IMR-90 (cell line): ENCODE results near the gene CLDN18. TPM values are rescaled to one million over a fixed set of nuclear protein-coding genes. Genes with fewer than 3 reads are reported as not detected.

Source experiments
- ATAC-seq: fragments of 200-7000 bp; cut with Tn5 transposase; 2 replicates; pipeline ENCODE4 v1.9.1; 2020; ENCODE audit warnings: low read depth, mild to moderate bottlenecking, moderate library complexity
- BruUV-seq: library from RNA; stranded (reverse); fragments of 400-500 nt; replicated peaks from 2 replicates; lab custom pipeline; 2021; lab: Mats Ljungman, UMichigan
- CTCF ChIA-PET: fragments of 300-600 bp; formaldehyde crosslinking; extraction: SDS; loops from one replicate; lab custom pipeline; 2021; ENCODE audit warnings: antibody characterized with exemption; lab: Yijun Ruan, JAX
- POLR2A ChIA-PET: fragments of 300-600 bp; sonication (Branson Sonifier 250); formaldehyde crosslinking; loops from one replicate; lab custom pipeline; 2022; ENCODE audit warnings: antibody characterized with exemption; ENCODE audit not compliant: unreplicated experiment; lab: Charles Lee
- DNase-seq: peaks from one replicate; pipeline ENCODE4 v3.0.0; 2013
- H2AFZ ChIP-seq: replicated peaks from 2 replicates; pipeline ENCODE3; 2013; ENCODE audit warnings: low read length, mild to moderate bottlenecking; ENCODE audit not compliant: poor library complexity
- H2AK5ac ChIP-seq: 2 replicates; pipeline ENCODE4 v1.6.1; 2013; ENCODE audit warnings: low read depth, low read length, inconsistent platforms
- H2AK9ac ChIP-seq: replicated peaks from 2 replicates; pipeline ENCODE3; 2013; ENCODE audit warnings: mild to moderate bottlenecking, low read depth, low read length, moderate library complexity; ENCODE audit not compliant: poor library complexity
- H2BK120ac ChIP-seq: 2 replicates; pipeline ENCODE4 v1.6.1; 2013; ENCODE audit warnings: low read depth, low read length, inconsistent platforms
- H2BK15ac ChIP-seq: 3 replicates; pipeline ENCODE4 v1.6.1; 2013; ENCODE audit warnings: low read depth, low read length, inconsistent platforms
- H2BK20ac ChIP-seq: 2 replicates; pipeline ENCODE4 v1.6.1; 2013; ENCODE audit warnings: low read depth, mild to moderate bottlenecking, inconsistent platforms, low read length, moderate library complexity
- H2BK5ac ChIP-seq: 2 replicates; pipeline ENCODE4 v1.6.1; 2013; ENCODE audit warnings: mild to moderate bottlenecking, low read depth, low read length, inconsistent platforms; ENCODE audit not compliant: poor library complexity, severe bottlenecking
- H3K14ac ChIP-seq: replicated peaks from 2 replicates; pipeline ENCODE4 v1.6.1; 2013; ENCODE audit warnings: low read depth, low read length, inconsistent platforms
- H3K18ac ChIP-seq: 2 replicates; pipeline ENCODE4 v1.6.1; 2013; ENCODE audit warnings: low read depth, low read length, control low read depth
- H3K23ac ChIP-seq: 2 replicates; pipeline ENCODE4 v1.6.1; 2013; ENCODE audit warnings: low read depth, low read length, inconsistent platforms
- H3K27ac ChIP-seq: 2 replicates; pipeline ENCODE4 v1.5.1; 2013; ENCODE audit warnings: mild to moderate bottlenecking, control low read depth, low read length; ENCODE audit not compliant: insufficient read depth
- H3K27me3 ChIP-seq: 2 replicates; pipeline ENCODE4 v1.6.1; 2013; ENCODE audit warnings: low read length; ENCODE audit not compliant: control insufficient read depth, insufficient read depth
- H3K36me3 ChIP-seq: 2 replicates; pipeline ENCODE4 v1.6.1; 2013; ENCODE audit warnings: low read length, mixed read lengths; ENCODE audit not compliant: control insufficient read depth, insufficient read depth
- H3K4ac ChIP-seq: 2 replicates; pipeline ENCODE4 v1.6.1; 2013; ENCODE audit warnings: low read depth, low read length, inconsistent platforms
- H3K4me1 ChIP-seq: 2 replicates; pipeline ENCODE4 v1.6.1; 2013; ENCODE audit warnings: low read length, mixed read lengths; ENCODE audit not compliant: control insufficient read depth, insufficient read depth
- H3K4me2 ChIP-seq: 2 replicates; pipeline ENCODE4 v1.6.1; 2013; ENCODE audit warnings: low read depth, mild to moderate bottlenecking, control low read depth, low read length, moderate library complexity
- H3K4me3 ChIP-seq: 2 replicates; pipeline ENCODE4 v1.5.1; 2013; ENCODE audit warnings: low read depth, mild to moderate bottlenecking, control low read depth, low read length, moderate library complexity; ENCODE audit not compliant: insufficient read depth
- H3K56ac ChIP-seq: 2 replicates; pipeline ENCODE4 v1.6.1; 2013; ENCODE audit warnings: low read length, inconsistent platforms; ENCODE audit not compliant: insufficient read depth; ENCODE audit errors: extremely low read depth
- H3K79me1 ChIP-seq, 2 experiments: 2 replicates each; pipeline ENCODE4 v1.6.1; 2013; ENCODE audit warnings: low read length in 2 of 2, inconsistent platforms in 1 of 2, low read depth in 1 of 2
- H3K9ac ChIP-seq: 2 replicates; pipeline ENCODE4 v1.6.1; 2013; ENCODE audit warnings: low read depth, low read length, control low read depth
- H3K9me1 ChIP-seq: 2 replicates; pipeline ENCODE4 v1.6.1; 2013; ENCODE audit warnings: low read length, inconsistent platforms; ENCODE audit not compliant: insufficient read depth
- H3K9me3 ChIP-seq: 2 replicates; pipeline ENCODE4 v1.6.1; 2013; ENCODE audit warnings: low read length; ENCODE audit not compliant: control insufficient read depth, insufficient read depth
- H4K20me1 ChIP-seq: 2 replicates; pipeline ENCODE4 v1.6.1; 2013; ENCODE audit warnings: low read length, inconsistent platforms; ENCODE audit not compliant: insufficient read depth
- H4K5ac ChIP-seq: 2 replicates; pipeline ENCODE4 v1.6.1; 2013; ENCODE audit warnings: mild to moderate bottlenecking, low read depth, low read length, control low read depth
- H4K8ac ChIP-seq, 2 experiments: 2 replicates each; pipeline ENCODE4 v1.6.1; 2013; ENCODE audit warnings: low read depth in 2 of 2, low read length in 2 of 2, control low read depth in 1 of 2, inconsistent platforms in 1 of 2
- H4K91ac ChIP-seq: 2 replicates; pipeline ENCODE4 v1.6.1; 2013; ENCODE audit warnings: low read depth, low read length, inconsistent platforms; ENCODE audit not compliant: insufficient read depth
- BHLHE40 ChIP-seq: fragments of 150-350 bp; IDR thresholded peaks from 2 replicates; pipeline ENCODE4 v1.6.1; 2016; ENCODE audit warnings: mild to moderate bottlenecking, low read depth, low read length
- CEBPB ChIP-seq: IDR thresholded peaks from 2 replicates; pipeline ENCODE4 v1.6.1; 2012; ENCODE audit warnings: low read depth, low read length, improper control_type of control experiment
- CHD1 ChIP-seq: IDR thresholded peaks from 2 replicates; pipeline ENCODE4 v1.6.1; 2012; ENCODE audit warnings: low read depth, low read length, improper control_type of control experiment
- ELK1 ChIP-seq: fragments of 150-350 bp; IDR thresholded peaks from 2 replicates; pipeline ENCODE4 v1.6.1; 2016; ENCODE audit warnings: low read depth, mild to moderate bottlenecking, low read length, moderate library complexity, borderline replicate concordance
- FOS ChIP-seq: fragments of 150-350 bp; IDR thresholded peaks from 2 replicates; pipeline ENCODE4 v1.6.1; 2016; ENCODE audit warnings: low read depth, low read length
- MAFK ChIP-seq: IDR thresholded peaks from 2 replicates; pipeline ENCODE4 v1.6.1; 2012; ENCODE audit warnings: low read depth, low read length, improper control_type of control experiment
- MAZ ChIP-seq: IDR thresholded peaks from 2 replicates; pipeline ENCODE4 v1.6.1; 2012; ENCODE audit warnings: low read depth, mild to moderate bottlenecking, low read length, improper control_type of control experiment, moderate library complexity, borderline replicate concordance
- MXI1 ChIP-seq: IDR thresholded peaks from 2 replicates; pipeline ENCODE4 v1.6.1; 2012; ENCODE audit warnings: low read depth, mild to moderate bottlenecking, low read length, moderate library complexity, borderline replicate concordance
- NFE2L2 ChIP-seq: fragments of 150-350 bp; IDR thresholded peaks from 2 replicates; pipeline ENCODE4 v1.6.1; 2016; ENCODE audit warnings: low read depth, mild to moderate bottlenecking, low read length
- POLR2A ChIP-seq: IDR thresholded peaks from 2 replicates; pipeline ENCODE4 v1.6.1; 2012; ENCODE audit warnings: mild to moderate bottlenecking, low read depth, low read length
- RAD21 ChIP-seq: IDR thresholded peaks from 2 replicates; pipeline ENCODE4 v1.6.1; 2012; ENCODE audit warnings: low read length, improper control_type of control experiment
- RCOR1 ChIP-seq: IDR thresholded peaks from 2 replicates; pipeline ENCODE4 v1.6.1; 2012; ENCODE audit warnings: mild to moderate bottlenecking, low read length, improper control_type of control experiment; ENCODE audit not compliant: insufficient replicate concordance
- RFX5 ChIP-seq: IDR thresholded peaks from 2 replicates; pipeline ENCODE4 v1.8.0; 2012; ENCODE audit warnings: low read depth, mild to moderate bottlenecking, low read length, moderate library complexity
- SMC3 ChIP-seq: fragments of 150-350 bp; IDR thresholded peaks from 2 replicates; pipeline ENCODE4 v1.6.1; 2016; ENCODE audit warnings: low read depth, mild to moderate bottlenecking, antibody characterized with exemption, low read length, moderate library complexity
- USF2 ChIP-seq: fragments of 150-350 bp; IDR thresholded peaks from 2 replicates; pipeline ENCODE4 v1.6.1; 2017; ENCODE audit warnings: mild to moderate bottlenecking, antibody characterized with exemption, low read length, low read depth
- WGBS, 2 experiments: methylation state at CpG; one replicate each; pipeline versions ENCODE4 v1.1.5 to v1.1.7; 2013; ENCODE audit warnings: missing lambda C conversion rate in 2 of 2; ENCODE audit not compliant: insufficient read length in 1 of 2; ENCODE audit errors: extremely low coverage in 2 of 2; 5-methylcytosine and 5-hydroxymethylcytosine counted together
- dilution Hi-C: fragments of 300-500 bp; cut with HindIII; formaldehyde crosslinking; loops from one replicate; pipeline ENCODE4 v1.14.3; 2018; ENCODE audit warnings: low sequenced_read_pairs; ENCODE audit not compliant: unreplicated experiment
- in situ Hi-C: fragments of 300-500 bp; cut with MboI; formaldehyde crosslinking; loops from 3 replicates; pipeline ENCODE4 v1.14.3; 2019; ENCODE audit warnings: low sequenced_read_pairs, inconsistent platforms, mixed read lengths
- intact Hi-C: fragments of 100-400 bp; cut with micrococcal nuclease; formaldehyde crosslinking; loops from 2 replicates; pipeline ENCODE4 v1.10.0; 2022
- polyA plus RNA-seq, 3 experiments: library from polyadenylated mRNA; depleted of rRNA; stranded (reverse); fragments of >200 nt; gene quantifications; 2 replicates each; pipeline ENCODE4 v1.2.3, GENCODE V29; 2012; ENCODE audit warnings: low replicate concordance in 1 of 3
- total RNA-seq: library from RNA; depleted of rRNA; stranded (reverse); fragments of >200 nt; gene quantifications from 2 replicates; pipeline ENCODE4 v1.2.3, GENCODE V29; 2012
- TF ChIP-seq, protein P1 (sequence below): conservative IDR thresholded peaks from 2 replicates; pipeline ENCODE4 v1.5.1; 2012; ENCODE audit warnings: mild to moderate bottlenecking, low read depth, low read length, improper control_type of control experiment

CLDN18 gene
- total and polyA plus RNA-seq, 2 of the 4 experiments (the other 2 are of a cell fraction) = not detected

DNA sequence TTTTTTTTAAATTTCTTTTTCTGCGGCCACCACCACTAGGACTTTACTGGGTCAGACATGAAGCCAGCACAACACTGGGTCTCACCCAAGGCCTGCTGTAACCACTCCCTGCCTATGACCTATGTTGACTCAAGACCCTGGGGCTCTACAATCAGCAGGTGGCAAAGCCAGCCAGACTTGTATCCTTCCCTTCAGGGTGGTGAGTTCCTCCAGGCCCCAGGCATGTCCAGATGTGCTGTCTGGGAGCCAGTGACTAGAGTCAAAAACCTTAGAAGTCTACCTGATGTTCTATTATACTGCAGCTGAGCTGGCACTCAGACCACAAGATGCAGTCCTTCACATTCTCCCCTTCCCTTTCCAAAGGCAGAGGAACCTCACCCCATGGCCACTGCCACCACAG is 31.6 kb upstream of the CLDN18 start:
- in situ Hi-C loops (no loop called here), intact Hi-C loops (no loop called here)
- H3K18ac ChIP-seq = no peak overlapping the region

More for the DNA sequence above, 31.6 kb upstream of the CLDN18 start:
- Histone ChIP-seq H3K27me3 (no peaks in the 10 kb centered on the region; the same call in 1 of the 2 replicates), H2BK15ac (no peak overlapping the region), H2AK5ac (no peak overlapping the region), H2AFZ (no peak overlapping the region), H3K79me1 (no peaks in the 10 kb centered on the region), H4K91ac (no peak overlapping the region), H3K9me3 (no peaks in the 10 kb centered on the region), H4K20me1 (no peaks in the 10 kb centered on the region), H2AK9ac (no peak overlapping the region), H4K5ac (no peak overlapping the region), H3K9ac (no peak overlapping the region), H3K9me1 (no peaks in the 10 kb centered on the region), H2BK5ac (no peak overlapping the region), H3K56ac (no peak overlapping the region), H3K4me3 (no peak overlapping the region), H2BK120ac (no peak overlapping the region), H3K23ac (no peak overlapping the region), H3K27ac (no peak overlapping the region), H3K14ac (no peak overlapping the region), H4K8ac (no peak overlapping the region), H2BK20ac (no peak overlapping the region), H3K4me2 (no peak overlapping the region), H3K36me3 (no peaks in the 10 kb centered on the region), H3K4ac (no peak overlapping the region), H3K4me1 (no peaks in the 10 kb centered on the region)
- BruUV-seq = no TSS peak
- CTCF ChIA-PET = no interaction called here
- DNase-seq (no peak), ATAC-seq (no peak)
- no CpG with 5 or more reads among the region's 1 CpG for WGBS, 2 experiments
- dilution Hi-C loops = no loop called here
- no peak for TF ChIP-seq MXI1
- TF ChIP-seq POLR2A = no peak
- no peak for TF ChIP-seq USF2
- TF ChIP-seq CHD1 = no peak
- no peak for TF ChIP-seq NFE2L2
- no peak for TF ChIP-seq RAD21
- TF ChIP-seq MAFK = no peak
- no peak for TF ChIP-seq MAZ
- no peak for TF ChIP-seq SMC3
- no peak for TF ChIP-seq CEBPB
- TF ChIP-seq ELK1 = no peak
- no peak for TF ChIP-seq RFX5
- TF ChIP-seq, protein P1, sequence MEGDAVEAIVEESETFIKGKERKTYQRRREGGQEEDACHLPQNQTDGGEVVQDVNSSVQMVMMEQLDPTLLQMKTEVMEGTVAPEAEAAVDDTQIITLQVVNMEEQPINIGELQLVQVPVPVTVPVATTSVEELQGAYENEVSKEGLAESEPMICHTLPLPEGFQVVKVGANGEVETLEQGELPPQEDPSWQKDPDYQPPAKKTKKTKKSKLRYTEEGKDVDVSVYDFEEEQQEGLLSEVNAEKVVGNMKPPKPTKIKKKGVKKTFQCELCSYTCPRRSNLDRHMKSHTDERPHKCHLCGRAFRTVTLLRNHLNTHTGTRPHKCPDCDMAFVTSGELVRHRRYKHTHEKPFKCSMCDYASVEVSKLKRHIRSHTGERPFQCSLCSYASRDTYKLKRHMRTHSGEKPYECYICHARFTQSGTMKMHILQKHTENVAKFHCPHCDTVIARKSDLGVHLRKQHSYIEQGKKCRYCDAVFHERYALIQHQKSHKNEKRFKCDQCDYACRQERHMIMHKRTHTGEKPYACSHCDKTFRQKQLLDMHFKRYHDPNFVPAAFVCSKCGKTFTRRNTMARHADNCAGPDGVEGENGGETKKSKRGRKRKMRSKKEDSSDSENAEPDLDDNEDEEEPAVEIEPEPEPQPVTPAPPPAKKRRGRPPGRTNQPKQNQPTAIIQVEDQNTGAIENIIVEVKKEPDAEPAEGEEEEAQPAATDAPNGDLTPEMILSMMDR = no peak
- TF ChIP-seq FOS = no peak
- no peak for TF ChIP-seq BHLHE40
- TF ChIP-seq RCOR1 = no peak
- POLR2A ChIA-PET = no interaction called here
